AG20443 (cell line): Measurements from ENCODE around the gene VEGFB.
A peak's percentile ranks its signal among the peaks of the same experiment; 100 is the strongest.
"Not testable (repeated sequence)": the region's sequence is repeated elsewhere in the genome, so short reads cannot be mapped to it uniquely, and the experiment has no call there.

Experiments
- DNase-seq: peaks from one replicate; pipeline ENCODE4 v3.0.0; 2012; ENCODE audit warnings: low spot score, mixed read lengths

Gene VEGFB

GRCh38 chr11:64232182-64232966 is 2.0 kb upstream of the VEGFB start:
- no peak for DNase-seq

- DNase-seq = no peak
These were observed 1.4 kb upstream of the VEGFB start for GRCh38 chr11:64232967-64233315.

GRCh38 chr11:64234647-64235379 is 429 bp downstream of the VEGFB start:
- peak; percentile 54 for DNase-seq

- no peak for DNase-seq
These were observed 1.2 kb downstream of the VEGFB start for GRCh38 chr11:64235437-64236161.

- DNase-seq = no peak
These were observed 3.1 kb downstream of the VEGFB start for GRCh38 chr11:64237484-64237951.

- DNase-seq = no peak
These were observed 3.7 kb downstream of the VEGFB start for GRCh38 chr11:64238076-64238475.

GRCh38 chr11:64238999-64239398 is 4.6 kb downstream of the VEGFB start:
- DNase-seq = no peak

GRCh38 chr11:64239662-64240434 is 5.5 kb downstream of the VEGFB start:
- DNase-seq = no peak

GRCh38 chr11:64240435-64241240 is 6.3 kb downstream of the VEGFB start, which contains the start of gene FKBP2:
TSS of gene FKBP2 (plus strand) at chr11:64241095. CDS start at chr11:64242388, 1,293 bp downstream.
- DNase-seq = peak; percentile 99

GRCh38 chr11:64241241-64241490 is 6.8 kb downstream of the VEGFB start:
- DNase-seq = peak; percentile 96

- DNase-seq = no peak
These were observed 7.3 kb downstream of the VEGFB start for GRCh38 chr11:64241491-64242374.

GRCh38 chr11:64243236-64243854 is 9.0 kb downstream of the VEGFB start:
- DNase-seq = no peak

- no peak for DNase-seq
These were observed 9.7 kb downstream of the VEGFB start for GRCh38 chr11:64244107-64244506.

GRCh38 chr11:64244966-64245365 is 10.6 kb downstream of the VEGFB start:
- no peak for DNase-seq

- no peak for DNase-seq
These were observed 11.0 kb downstream of the VEGFB start for GRCh38 chr11:64245401-64245796.

- peak; percentile 83 for DNase-seq
These were observed 11.6 kb downstream of the VEGFB start for GRCh38 chr11:64245797-64246620.

- not testable (repeated sequence) for DNase-seq
These were observed 12.2 kb downstream of the VEGFB start for GRCh38 chr11:64246621-64246870.

- peak; percentile 92 for DNase-seq
These were observed 12.7 kb downstream of the VEGFB start, which contains the start of gene PPP1R14B for GRCh38 chr11:64246871-64247728. TSS of gene PPP1R14B (minus strand) at chr11:64246943. CDS start at chr11:64246673, 270 bp downstream.
